SKM-1 treated with dmso at 0.1 percent for 144 hours (cell line): Measurements from ENCODE around the gene SP7.
A peak's percentile ranks its signal among the peaks of the same experiment; 100 is the strongest.
"Not testable (repeated sequence)": the region's sequence is repeated elsewhere in the genome, so short reads cannot be mapped to it uniquely, and the experiment has no call there.

Source experiments
- DNase-seq: peaks from one replicate; lab custom pipeline; 2025; ENCODE audit not compliant: unreplicated experiment; lab: John Stamatoyannopoulos, UW

Gene SP7

GRCh38 chr12:53324113-53324778 lies 11.9 kb downstream of the SP7 start:
- DNase-seq, result peak; percentile 40

- no peak for DNase-seq
These were observed 15.6 kb downstream of the SP7 start for GRCh38 chr12:53320352-53321195.

- DNase-seq, result no peak
These were observed 22.2 kb downstream of the SP7 start for GRCh38 chr12:53313996-53314395.

- DNase-seq, result no peak
These were observed 27.9 kb downstream of the SP7 start for GRCh38 chr12:53308276-53308675.

GRCh38 chr12:53306826-53307225 lies 29.3 kb downstream of the SP7 start:
- no peak for DNase-seq

- no peak for DNase-seq
These were observed 33.3 kb downstream of the SP7 start for GRCh38 chr12:53302903-53303302.

- no peak for DNase-seq
These were observed 36.0 kb downstream of the SP7 start for GRCh38 chr12:53300187-53300586.

- peak; percentile 63 for DNase-seq
These were observed 36.5 kb downstream of the SP7 start, which contains the start of gene MYG1 for GRCh38 chr12:53299454-53300180. TSS of gene MYG1 (plus strand) at chr12:53299695. CDS start at chr12:53299738, 43 bp downstream.

- DNase-seq, result peak; percentile 59
These were observed 37.1 kb downstream of the SP7 start for GRCh38 chr12:53299101-53299453.

- no peak for DNase-seq
These were observed 38.0 kb downstream of the SP7 start for GRCh38 chr12:53298164-53298563.

GRCh38 chr12:53297106-53297505 lies 39.0 kb downstream of the SP7 start:
- not testable (repeated sequence) for DNase-seq

- DNase-seq, result no peak
These were observed 40.3 kb downstream of the SP7 start for GRCh38 chr12:53295891-53296219.

- DNase-seq, result peak; percentile 40
These were observed 40.9 kb downstream of the SP7 start, which contains the start of gene PFDN5 for GRCh38 chr12:53295070-53295890. TSS of gene PFDN5 (plus strand) at chr12:53295542. CDS start at chr12:53295568, 26 bp downstream.

- DNase-seq, result no peak
These were observed 43.7 kb downstream of the SP7 start for GRCh38 chr12:53292426-53292825.

GRCh38 chr12:53290661-53291060 lies 45.5 kb downstream of the SP7 start:
- DNase-seq, result no peak

GRCh38 chr12:53289891-53290290 lies 46.3 kb downstream of the SP7 start:
- DNase-seq, result no peak

GRCh38 chr12:53288322-53288721 lies 47.8 kb downstream of the SP7 start:
- no peak for DNase-seq

GRCh38 chr12:53287741-53288216 lies 48.4 kb downstream of the SP7 start:
- peak; percentile 10 for DNase-seq

GRCh38 chr12:53286448-53286847 lies 49.7 kb downstream of the SP7 start:
- no peak for DNase-seq

- no peak for DNase-seq
These were observed 56.2 kb downstream of the SP7 start for GRCh38 chr12:53279888-53280498.
